GM19468 (cell line): ENCODE results near the gene GNB1L.
"Not testable (repeated sequence)": the region's sequence is repeated elsewhere in the genome, so short reads cannot be mapped to it uniquely, and the experiment has no call there.

Source experiments
- ATAC-seq: cut with Tn5 transposase; IDR thresholded peaks from one replicate; pipeline ENCODE4 v1.9.1; 2021; ENCODE audit warnings: mild to moderate bottlenecking, moderate library complexity, moderate number of reproducible peaks; ENCODE audit not compliant: unreplicated experiment; ENCODE audit errors: extremely low read depth

The GNB1L gene

GRCh38 chr22:19848298-19849224, 6.1 kb downstream of the GNB1L start:
- no peak for ATAC-seq

DNA sequence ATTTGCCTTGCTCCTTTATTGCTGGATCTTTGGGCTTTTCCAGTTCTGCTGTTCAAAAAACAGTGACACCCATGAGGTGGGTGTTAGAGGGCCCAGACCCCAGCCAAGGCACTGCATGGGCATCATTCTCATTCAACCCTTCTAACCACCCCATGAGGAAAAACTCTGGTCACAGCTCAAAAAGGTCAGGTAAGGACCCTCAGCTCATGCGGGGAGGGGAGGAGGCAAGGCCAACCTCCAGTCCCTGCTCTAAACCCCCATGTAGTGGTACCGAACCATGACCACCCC, 7.4 kb downstream of the GNB1L start:
- ATAC-seq = no peak

DNA sequence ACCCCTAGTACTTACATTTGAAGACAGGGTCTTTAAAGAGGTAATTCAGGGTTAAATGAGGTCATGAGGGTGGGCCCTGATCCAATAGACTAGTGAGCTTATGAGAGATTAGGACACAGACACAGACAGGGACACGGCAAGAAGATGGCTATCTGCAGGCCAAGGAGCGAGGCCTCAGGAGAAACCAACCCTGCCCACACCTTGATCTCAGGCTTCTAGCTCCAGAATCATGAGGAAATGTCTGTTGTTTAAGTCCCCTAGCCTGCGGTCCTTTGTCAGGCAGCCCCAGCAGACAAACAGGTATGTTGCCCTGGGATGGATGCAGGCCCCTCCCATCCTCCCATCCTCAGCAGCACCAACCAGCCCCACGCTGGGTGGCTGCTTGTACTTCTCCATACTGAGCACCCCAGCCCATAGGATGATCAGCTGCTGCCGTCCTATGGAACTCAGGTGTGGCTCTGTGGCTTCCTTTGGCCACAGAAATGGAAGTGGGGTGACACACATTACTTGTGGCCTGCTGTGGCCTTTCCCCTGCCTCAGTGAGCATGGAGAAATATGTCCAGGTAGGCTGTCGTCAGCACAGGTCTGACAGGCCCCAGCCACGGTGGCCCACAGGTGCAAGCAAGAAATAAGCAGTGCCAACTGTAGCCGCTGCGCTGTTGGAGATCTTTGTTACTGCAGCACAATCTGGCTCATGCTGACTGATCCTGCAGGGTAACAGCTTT, 7.9 kb downstream of the GNB1L start:
- ATAC-seq = no peak

GRCh38 chr22:19845054-19845722, 9.5 kb downstream of the GNB1L start:
- no peak for ATAC-seq

DNA sequence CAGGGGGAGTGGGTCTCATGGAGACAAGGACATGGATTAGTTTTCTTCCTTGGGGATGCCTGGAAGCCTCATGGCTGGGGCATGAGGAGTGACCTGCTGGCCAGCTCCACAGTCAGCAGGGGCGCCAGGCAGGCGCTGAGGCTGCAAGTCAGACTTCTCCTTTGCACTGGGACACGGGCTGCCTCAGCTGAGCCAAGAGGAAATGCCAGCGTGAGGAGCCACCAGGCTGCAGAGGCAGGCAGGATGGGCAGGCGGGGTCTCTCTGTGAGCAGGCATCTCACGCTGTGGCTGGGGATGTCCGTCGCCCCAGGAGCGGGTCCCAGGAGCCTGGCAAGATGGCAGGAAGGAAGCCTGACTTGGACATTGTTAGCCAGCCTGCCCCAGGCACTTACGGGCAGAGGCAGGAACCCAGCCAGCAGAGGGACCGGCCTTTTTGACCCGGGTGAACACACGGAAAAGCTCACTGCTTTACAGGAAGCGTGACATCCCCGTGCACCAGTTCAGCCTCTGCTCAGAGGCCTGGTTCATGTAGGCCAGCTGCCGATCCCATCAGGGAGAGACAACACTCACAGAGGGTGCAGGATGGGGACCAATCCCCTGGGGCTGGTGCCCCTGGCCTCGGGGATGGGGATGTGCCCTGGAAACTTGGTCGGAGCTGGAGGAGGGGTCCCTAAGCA, 10.2 kb downstream of the GNB1L start:
- no peak for ATAC-seq

DNA sequence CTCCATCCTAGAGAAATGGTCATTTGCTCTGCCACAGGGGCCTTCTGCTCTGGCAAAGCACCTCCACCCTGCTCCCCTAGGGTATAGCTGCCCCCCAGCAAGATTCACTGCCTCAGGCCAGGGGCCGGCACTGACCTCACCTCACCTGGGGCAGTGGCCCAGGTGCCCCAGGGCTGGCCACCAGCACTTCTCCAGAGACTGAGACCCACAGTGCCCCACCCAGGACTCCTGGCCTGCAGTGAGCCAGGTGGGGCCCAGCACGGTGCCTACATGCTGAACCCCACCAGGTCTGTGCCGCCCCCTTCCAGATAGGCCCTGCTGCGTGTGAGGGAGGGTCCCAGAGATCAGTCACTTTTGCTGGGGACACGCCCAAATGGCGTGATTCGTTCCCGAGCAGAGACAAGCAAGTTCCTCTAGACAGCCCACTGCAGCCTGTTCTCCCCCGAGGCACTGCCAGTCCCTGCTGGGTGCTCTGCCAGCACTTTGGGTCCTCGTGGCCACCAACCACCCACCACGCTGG, 10.8 kb downstream of the GNB1L start:
- ATAC-seq = no peak

GRCh38 chr22:19843107-19843856, 11.4 kb downstream of the GNB1L start:
- ATAC-seq = no peak

DNA sequence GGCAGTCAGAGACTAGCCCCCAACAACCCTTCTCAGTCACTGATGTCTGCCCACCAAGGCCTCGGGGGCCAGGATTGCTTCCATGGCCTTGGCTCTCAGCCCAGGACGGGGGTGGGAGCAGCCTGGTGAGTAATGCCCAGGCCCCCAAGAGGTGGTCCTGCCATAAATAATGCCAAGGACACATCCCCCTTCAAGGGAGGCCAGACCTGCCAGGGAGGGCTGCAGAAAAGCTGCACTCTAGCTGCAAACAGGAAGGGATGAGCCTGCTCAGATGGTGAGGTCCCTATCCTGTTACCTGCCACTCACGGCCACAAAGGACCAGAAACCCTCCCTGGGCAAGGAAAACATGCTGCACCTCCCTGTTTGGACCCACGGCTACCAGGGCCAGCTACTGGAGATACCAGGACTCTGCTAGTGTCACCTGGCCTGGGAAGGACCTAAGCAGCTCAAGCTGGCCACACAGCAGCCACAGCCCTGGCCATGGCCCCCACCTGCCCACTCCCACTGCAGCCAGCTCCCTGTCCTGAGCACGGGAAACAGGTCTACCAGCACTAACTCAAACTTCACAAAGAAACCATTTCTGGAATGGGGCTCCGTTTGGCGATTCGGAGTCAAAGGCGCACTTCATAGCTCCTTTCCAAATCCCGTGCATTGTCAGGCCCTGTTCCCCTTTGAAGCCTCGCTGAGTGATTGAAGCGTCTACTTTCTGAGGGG, 12.1 kb downstream of the GNB1L start:
- ATAC-seq = no peak

DNA sequence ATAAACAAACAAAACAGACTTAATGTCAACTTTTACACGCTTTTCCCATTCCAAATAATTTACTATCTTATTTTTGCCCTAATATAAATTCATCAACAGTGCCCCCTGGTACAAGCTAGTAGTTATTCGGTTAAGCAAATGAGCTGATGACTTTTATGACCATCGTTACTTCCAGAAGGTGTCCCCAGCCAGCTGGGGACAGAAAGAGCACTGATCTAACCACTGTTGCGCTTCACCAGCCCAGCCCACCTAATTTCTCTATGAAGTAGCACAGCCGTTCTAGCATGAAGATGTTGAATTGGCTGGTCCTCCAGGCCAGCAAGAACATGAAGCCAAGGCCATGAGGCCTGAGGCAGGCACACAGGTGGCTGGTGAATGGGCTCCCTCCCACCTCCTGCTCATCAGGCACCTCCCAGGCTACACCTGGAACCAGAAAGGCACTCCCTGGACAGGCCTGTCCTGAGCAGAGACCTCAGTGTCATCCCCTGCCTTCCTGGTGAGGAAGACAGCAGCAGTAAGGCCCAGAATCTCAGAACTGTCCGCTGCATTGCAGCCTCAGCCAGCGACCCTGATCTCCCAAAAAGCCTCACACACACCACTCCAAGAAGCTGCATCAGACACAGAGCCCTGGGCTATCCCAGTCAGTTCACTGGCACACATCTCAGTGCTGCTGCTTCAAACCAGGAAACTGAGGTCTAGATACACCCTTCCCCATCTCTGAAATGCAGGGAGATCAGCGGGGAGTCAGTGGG, 12.9 kb downstream of the GNB1L start:
- no peak for ATAC-seq

- ATAC-seq = no peak
These were observed 13.6 kb downstream of the GNB1L start for GRCh38 chr22:19840955-19841640.

DNA sequence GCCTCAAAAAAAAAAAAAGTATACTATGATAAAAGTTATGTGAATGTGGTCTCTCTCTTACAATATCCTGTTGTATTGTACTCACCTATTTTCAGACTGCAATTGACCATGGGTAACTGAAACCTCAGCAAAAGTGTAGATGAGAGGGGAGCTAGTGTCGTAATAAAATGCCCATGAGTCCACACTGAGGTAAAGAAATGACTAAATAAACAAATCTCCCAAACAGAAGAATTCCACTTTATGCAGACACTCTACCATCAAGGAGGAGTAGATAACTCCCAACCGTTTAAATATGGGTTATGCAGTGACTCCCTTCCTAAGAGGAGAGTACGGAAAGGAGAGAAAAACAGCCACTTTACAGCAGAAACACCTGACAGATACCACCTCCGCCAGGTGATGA, 14.6 kb downstream of the GNB1L start:
- no peak for ATAC-seq

- no peak for ATAC-seq
These were observed 16.8 kb downstream of the GNB1L start for GRCh38 chr22:19837915-19838314.

- no peak for ATAC-seq
These were observed 18.2 kb downstream of the GNB1L start for GRCh38 chr22:19836512-19836911.

DNA sequence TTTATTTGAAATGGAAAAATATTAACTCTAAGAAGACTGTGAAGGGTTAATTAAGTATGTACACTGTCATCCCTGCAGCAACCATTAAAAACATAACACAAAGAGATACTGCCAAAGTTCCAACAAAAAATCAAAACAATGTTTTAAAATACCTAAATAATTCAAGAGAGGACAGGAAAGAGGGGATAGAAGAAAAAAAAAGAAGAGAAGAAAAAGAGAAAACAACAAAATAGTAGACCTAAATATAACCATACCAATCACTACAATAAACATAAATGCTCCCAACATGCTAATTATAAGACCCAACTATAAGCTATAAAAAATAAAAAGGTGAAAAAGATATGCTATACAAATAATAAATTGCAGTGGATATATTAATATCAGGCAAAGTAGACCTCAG, 20.1 kb downstream of the GNB1L start:
- no peak for ATAC-seq

- not testable (repeated sequence) for ATAC-seq
These were observed 21.3 kb downstream of the GNB1L start for GRCh38 chr22:19833327-19833726.

DNA sequence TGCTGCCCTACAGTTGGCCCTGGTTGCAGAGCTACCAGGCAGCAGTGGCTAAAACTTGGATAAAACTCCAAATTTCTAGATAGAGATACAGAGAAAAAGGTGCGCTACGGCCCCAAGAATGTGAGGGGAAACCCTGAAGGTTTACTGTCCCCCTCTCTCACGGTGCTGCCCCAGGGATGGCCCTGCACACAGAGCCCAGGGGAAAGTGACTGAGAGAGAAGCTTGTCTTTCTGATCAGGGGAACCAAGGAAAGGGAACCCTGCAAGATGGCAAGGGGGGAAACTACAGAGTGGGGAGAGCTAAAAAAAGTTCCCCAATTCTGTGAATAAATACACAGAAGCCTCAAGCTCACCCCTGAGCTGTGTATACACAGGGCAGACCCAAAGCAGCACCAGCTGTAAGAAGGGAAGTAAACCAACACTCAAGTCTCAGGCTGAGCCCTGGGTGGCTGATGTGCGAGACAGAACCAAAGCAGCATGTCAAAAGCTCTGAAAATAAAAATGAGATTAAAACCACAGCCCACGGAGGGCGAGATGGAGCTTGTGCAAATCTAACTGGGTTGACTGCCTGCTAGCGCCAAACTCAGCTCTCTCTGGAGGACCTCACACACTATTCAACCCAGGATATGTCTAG, 22.1 kb downstream of the GNB1L start:
- peak; percentile 32 for ATAC-seq

DNA sequence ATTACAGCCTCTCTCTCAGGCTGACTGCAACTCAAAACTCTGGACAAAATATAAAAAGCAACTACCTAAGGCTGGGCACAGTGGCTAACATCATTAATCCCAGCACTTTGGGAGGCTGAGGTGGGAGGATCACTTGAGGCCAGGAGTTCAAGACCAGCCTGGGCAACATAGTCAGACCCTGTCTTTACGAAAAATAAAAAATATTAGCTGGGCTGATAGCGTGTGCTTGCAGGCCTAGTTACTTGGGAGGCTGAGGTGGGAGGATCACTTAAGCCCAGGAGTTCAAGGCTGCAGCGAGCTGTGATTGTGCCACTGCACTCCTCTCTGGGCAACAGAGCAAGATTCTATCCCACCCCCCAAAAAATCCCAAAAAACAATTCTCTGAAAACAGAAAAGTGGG, 22.7 kb downstream of the GNB1L start:
- not testable (repeated sequence) for ATAC-seq
